AML-193 (cell line): Measurements from ENCODE around the gene CATSPERD.
A peak's percentile ranks its signal among the peaks of the same experiment; 100 is the strongest.

Experiments
- DNase-seq, 2 experiments: peaks; one replicate each; lab custom pipeline; 2025; lab: John Stamatoyannopoulos, UW

CATSPERD gene

GRCh38 chr19:5804516-5805461 lies 84.4 kb downstream of the CATSPERD start, which contains the start of gene NRTN:
TSS of gene NRTN (plus strand) at chr19:5805067. CDS start at chr19:5824166, 19,099 bp downstream.
- no peak for DNase-seq

- DNase-seq = peak; percentile 44 to 51
Observed at GRCh38 chr19:5805462-5806132, 85.2 kb downstream of the CATSPERD start.

- no peak for DNase-seq
Observed at GRCh38 chr19:5806133-5806489, 85.7 kb downstream of the CATSPERD start.

GRCh38 chr19:5806905-5807304 lies 86.5 kb downstream of the CATSPERD start:
- no peak for DNase-seq

GRCh38 chr19:5808120-5808816 lies 87.8 kb downstream of the CATSPERD start:
- DNase-seq = no peak

GRCh38 chr19:5809053-5809452 lies 88.6 kb downstream of the CATSPERD start:
- DNase-seq = peak; percentile 38 to 57

- DNase-seq = no peak
Observed at GRCh38 chr19:5809469-5809868, 89.0 kb downstream of the CATSPERD start.

- no peak for DNase-seq
Observed at GRCh38 chr19:5811117-5811516, 90.7 kb downstream of the CATSPERD start.

- no peak for DNase-seq
Observed at GRCh38 chr19:5814123-5814851, 93.8 kb downstream of the CATSPERD start.

GRCh38 chr19:5814852-5815246 lies 94.4 kb downstream of the CATSPERD start:
- DNase-seq = no peak

GRCh38 chr19:5817218-5817617 lies 96.8 kb downstream of the CATSPERD start:
- no peak for DNase-seq

GRCh38 chr19:5818594-5818993 lies 98.2 kb downstream of the CATSPERD start:
- DNase-seq = no peak

- no peak for DNase-seq
Observed at GRCh38 chr19:5820785-5821184, 100.3 kb downstream of the CATSPERD start.

GRCh38 chr19:5821521-5822180 lies 101.2 kb downstream of the CATSPERD start:
- DNase-seq = no peak

GRCh38 chr19:5822181-5822844 lies 101.9 kb downstream of the CATSPERD start:
- DNase-seq = no peak

- DNase-seq = no peak
Observed at GRCh38 chr19:5823579-5824281, 103.3 kb downstream of the CATSPERD start.

- DNase-seq = no peak
Observed at GRCh38 chr19:5824751-5825150, 104.3 kb downstream of the CATSPERD start.

- DNase-seq = no peak
Observed at GRCh38 chr19:5825178-5825577, 104.7 kb downstream of the CATSPERD start.

GRCh38 chr19:5826531-5827341 lies 106.3 kb downstream of the CATSPERD start:
- DNase-seq = no peak
